Astrocyte (in vitro differentiated cells and primary cell): Measurements from ENCODE around the gene PTPRU.

Source experiments
- EZH2 ChIP-seq: IDR thresholded peaks from 2 replicates; pipeline ENCODE4 v1.6.1; 2012; ENCODE audit warnings: mild to moderate bottlenecking, low read length, inconsistent platforms; ENCODE audit not compliant: insufficient read depth
- TF ChIP-seq, protein P1 (sequence below): IDR thresholded peaks from 2 replicates; pipeline ENCODE4 v1.5.1; 2011; ENCODE audit warnings: low read depth, mild to moderate bottlenecking, inconsistent platforms, low read length, moderate library complexity; ENCODE audit not compliant: insufficient read depth

DNA sequence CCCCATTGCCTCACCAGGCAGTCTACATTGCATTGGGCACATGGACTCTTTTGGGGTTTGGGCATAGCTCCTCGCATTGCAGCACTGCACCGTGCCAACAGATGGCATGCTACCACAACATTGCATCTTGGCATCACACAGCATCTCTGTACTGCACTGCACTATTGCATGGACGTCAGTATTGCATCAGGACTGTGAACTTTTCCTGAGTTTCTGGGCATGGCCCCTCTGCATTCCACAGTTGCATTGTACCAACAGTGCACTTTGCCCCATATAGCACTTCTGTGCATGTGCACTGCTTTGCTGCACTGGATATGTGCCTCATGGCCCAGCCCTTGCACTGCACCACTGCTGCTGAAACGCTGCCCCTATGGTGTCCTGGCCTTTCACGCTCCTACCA, 9.6 kb downstream of the PTPRU start:
- TF ChIP-seq, protein P1, sequence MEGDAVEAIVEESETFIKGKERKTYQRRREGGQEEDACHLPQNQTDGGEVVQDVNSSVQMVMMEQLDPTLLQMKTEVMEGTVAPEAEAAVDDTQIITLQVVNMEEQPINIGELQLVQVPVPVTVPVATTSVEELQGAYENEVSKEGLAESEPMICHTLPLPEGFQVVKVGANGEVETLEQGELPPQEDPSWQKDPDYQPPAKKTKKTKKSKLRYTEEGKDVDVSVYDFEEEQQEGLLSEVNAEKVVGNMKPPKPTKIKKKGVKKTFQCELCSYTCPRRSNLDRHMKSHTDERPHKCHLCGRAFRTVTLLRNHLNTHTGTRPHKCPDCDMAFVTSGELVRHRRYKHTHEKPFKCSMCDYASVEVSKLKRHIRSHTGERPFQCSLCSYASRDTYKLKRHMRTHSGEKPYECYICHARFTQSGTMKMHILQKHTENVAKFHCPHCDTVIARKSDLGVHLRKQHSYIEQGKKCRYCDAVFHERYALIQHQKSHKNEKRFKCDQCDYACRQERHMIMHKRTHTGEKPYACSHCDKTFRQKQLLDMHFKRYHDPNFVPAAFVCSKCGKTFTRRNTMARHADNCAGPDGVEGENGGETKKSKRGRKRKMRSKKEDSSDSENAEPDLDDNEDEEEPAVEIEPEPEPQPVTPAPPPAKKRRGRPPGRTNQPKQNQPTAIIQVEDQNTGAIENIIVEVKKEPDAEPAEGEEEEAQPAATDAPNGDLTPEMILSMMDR = peak; percentile 44
- TF ChIP-seq EZH2 = no peak
